GM10248 (cell line): Measurements from ENCODE around the gene SLMAP.

Experiments
- CTCF ChIA-PET: fragments of 300-600 bp; sonication (Branson Sonifier 250); formaldehyde crosslinking; extraction: SDS; loops from one replicate; lab custom pipeline; 2021; ENCODE audit warnings: antibody characterized with exemption; lab: Yijun Ruan, JAX
- POLR2A ChIA-PET: fragments of 350-650 bp; sonication (Branson Sonifier 250); formaldehyde crosslinking; extraction: SDS; loops from one replicate; lab custom pipeline; 2020; ENCODE audit warnings: antibody characterized with exemption; lab: Yijun Ruan, JAX
- DNase-seq: peaks from one replicate; pipeline ENCODE4 v3.0.0; 2012; ENCODE audit errors: extremely low spot score
- CTCF ChIP-seq: IDR thresholded peaks from 2 replicates; pipeline ENCODE4 v1.5.1; 2012; ENCODE audit warnings: mild to moderate bottlenecking, low read depth; ENCODE audit errors: extremely low read depth, missing control alignments, control extremely low read depth

Gene SLMAP

GRCh38 chr3:57717205-57717868, 38.8 kb upstream of the SLMAP start:
- TF ChIP-seq CTCF = no peak
- no peak for DNase-seq
- ChIA-PET CTCF (no interaction called here), POLR2A (no interaction called here)

GRCh38 chr3:57718118-57718517, 38.0 kb upstream of the SLMAP start:
- ChIA-PET CTCF (no interaction called here), POLR2A (no interaction called here)
- TF ChIP-seq CTCF = no peak
- no peak for DNase-seq

GRCh38 chr3:57726397-57726796, 29.7 kb upstream of the SLMAP start:
- TF ChIP-seq CTCF = no peak
- DNase-seq = no peak
- ChIA-PET POLR2A (no interaction called here), CTCF (interaction anchor here (1.0 to 1.1 kb wide), 2 partner anchors 11 to 12 kb away, joined by 3 read pairs; no protein-coding TSS in a partner anchor)

- no peak for DNase-seq
- TF ChIP-seq CTCF = no peak
- ChIA-PET POLR2A (no interaction called here), CTCF (interaction anchor here (1.0 to 1.2 kb wide), 2 partner anchors 11 to 12 kb away, joined by 3 read pairs; no protein-coding TSS in a partner anchor)
Observed at GRCh38 chr3:57727106-57727505, 29.0 kb upstream of the SLMAP start.

- POLR2A ChIA-PET = no interaction called here
- CTCF ChIA-PET = interaction anchor here (0.9 to 1.6 kb wide), 2 partner anchors 16 to 30 kb away, joined by 3 read pairs; no protein-coding TSS in a partner anchor
- no peak for DNase-seq
- TF ChIP-seq CTCF = no peak
Observed at GRCh38 chr3:57729334-57730045, 26.6 kb upstream of the SLMAP start.

GRCh38 chr3:57730682-57731081, 25.4 kb upstream of the SLMAP start:
- ChIA-PET POLR2A (no interaction called here), CTCF (no interaction called here)
- DNase-seq = no peak
- no peak for TF ChIP-seq CTCF
